Right kidney (tissue), 1 donor: ENCODE measurements around the gene NHERF1.

Source experiments
- DNase-seq: peaks from one replicate; pipeline ENCODE4 v3.0.0-alpha.2; 2016

NHERF1 gene

DNA sequence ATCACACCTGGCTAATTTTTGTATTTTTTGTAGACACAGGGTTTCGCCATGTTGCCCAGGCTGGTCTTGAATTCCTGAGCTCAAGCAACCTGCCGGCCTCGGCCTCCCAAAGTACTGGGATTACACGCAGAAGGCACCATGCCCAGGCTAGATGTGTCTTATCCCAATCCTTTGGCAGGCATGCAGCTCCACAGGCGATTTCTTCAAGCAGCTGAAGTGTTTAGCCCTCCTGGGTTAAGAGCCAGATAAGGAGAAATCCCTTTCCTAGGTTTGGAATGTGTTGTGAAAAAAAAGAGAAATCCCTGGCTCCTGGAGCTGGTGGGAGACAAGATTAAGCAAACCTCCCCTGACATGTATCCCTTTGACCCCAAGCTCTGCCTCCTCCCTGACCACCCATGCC, 2.1 kb upstream of the NHERF1 start:
- no peak for DNase-seq

DNA sequence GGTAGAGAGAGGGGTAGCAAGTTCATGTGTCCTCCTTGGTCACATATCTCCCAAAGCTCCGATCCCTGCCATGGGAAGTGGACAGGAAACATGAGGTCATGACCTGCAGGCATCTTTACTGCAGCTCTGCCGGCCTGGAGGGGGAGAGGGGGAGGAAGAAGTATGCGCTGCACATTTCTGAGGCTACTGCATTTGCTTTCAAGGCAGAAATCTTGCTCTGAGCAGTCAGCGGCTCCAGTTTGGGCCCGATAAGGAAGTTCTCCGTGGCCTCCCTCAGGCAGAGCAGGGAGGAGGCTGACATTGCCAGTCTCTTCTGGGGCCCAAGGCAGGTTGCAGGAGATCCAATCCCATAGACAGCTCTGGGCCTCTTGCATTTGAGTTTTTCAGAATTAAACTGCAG, 1.5 kb upstream of the NHERF1 start:
- DNase-seq: no peak

DNA sequence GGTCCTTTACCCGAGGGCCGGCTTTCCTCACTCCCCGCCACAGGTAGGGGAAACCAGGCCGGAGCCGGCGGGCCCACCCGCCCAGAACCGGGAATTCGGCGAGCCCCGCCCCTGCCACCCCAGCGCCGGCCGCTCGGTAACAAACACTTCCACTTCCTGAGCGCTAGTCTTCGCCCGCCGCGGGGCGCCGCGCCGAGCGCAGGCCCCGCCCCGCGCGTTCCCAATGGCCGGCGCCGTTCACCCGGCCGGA, 224 bp upstream of the NHERF1 start:
- DNase-seq: no peak

DNA sequence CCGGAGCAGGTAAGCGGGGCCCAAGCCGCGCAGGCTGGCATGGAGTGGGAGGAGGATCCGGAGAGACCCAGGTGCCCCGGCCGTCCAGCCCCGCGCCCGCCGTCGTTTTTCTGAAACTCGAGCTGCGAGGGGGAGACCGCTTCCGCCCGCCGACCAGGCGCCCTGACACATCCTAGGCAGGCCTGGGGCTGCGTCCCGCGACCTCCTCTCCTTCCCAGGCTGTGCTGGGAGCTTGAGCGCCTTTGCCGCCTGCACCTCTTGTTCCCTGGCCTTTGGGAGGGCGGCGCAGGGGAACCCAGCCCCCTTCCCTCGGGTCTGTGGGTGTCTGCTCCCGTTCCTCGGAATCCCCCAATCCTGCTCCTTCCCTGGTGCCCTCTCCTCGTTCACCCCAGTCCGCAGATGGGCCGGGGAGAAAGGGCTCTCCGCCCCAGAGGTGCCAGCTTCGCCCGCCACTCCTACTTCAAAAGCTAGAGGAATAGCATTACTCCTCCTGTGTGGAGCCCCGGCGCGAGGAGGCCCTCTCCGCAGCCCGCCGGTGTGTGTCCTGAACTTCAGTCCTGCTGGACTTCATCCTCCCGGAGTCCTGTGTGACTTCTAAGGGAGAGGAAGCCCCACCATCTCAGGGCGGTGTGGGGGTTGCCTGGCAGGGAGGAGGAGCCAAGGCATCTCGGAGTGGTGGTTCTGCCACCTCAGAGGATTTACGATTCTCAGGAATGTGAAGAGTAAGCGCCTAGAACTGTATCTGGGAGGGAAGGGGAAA, 1.0 kb downstream of the NHERF1 start:
- DNase-seq: peak; percentile 74

DNA sequence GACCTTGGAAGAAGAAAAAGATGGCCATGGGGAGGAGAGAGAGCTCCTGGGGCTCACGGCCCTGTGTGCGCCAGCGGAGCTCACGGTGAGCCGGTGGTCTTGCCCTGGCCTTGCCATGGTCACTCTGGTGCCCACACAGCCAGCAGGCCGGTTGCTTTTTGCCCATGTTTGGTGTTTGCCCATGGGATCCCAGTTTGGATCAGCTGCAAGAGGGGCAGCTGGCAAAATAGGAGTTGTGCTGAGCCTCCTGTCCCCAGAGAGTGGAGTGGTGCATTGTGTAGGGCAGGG, 1.6 kb downstream of the NHERF1 start:
- no peak for DNase-seq

DNA sequence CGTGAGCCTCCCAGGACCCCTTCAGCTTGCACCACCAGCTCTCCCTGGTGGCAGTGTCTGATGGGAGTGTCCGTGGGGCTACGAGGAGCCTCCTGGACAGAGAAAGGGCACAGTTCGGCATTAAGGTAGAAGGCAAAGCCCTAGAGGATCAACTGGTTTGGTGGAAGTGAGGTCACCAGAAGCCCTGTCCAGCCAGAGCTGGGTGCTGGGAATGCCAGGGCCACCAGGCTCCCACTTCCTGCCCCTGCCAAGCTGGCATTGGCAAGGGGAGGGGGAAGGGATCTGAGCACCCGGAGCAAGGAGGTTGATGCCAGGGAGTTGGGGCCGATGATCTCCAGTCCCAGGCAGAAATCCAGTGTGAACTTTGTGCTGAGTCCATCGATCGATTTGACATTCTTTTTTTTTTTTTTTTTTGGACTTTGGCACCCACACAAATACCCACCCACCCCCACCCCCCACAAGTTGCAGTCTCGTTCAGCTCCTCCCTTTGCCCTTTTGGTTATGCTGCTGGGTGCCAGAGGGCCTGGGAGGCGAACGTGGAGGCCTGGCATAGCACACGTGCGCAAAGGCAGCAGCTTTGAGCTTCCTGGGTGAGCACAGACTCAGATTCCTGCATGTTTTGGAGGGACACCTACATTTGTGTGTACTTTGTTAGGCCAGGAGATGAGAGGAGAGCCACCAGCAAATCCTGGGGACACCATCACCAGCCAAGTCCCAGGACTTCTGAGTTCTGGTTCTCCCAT, 2.1 kb downstream of the NHERF1 start:
- no peak for DNase-seq

DNA sequence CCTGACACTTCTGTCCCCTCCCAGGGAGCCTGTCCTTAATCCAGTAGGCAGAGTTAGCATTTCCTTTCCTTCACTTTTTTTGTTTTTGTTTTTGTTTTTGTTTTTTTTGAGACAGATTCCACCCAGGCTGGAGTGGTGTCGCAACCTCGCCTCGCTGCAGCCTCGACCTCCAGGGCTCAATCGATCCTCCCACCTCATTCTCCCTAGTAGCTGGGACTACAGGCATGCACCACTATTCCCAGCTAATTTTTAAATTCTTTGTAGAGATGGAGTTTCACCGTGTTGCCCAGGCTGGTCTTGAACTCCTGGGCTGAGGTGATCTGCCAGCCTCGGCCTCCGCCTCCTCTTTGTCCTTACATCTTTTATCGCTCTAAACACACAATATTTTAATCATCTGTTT, 4.0 kb downstream of the NHERF1 start:
- no peak for DNase-seq

DNA sequence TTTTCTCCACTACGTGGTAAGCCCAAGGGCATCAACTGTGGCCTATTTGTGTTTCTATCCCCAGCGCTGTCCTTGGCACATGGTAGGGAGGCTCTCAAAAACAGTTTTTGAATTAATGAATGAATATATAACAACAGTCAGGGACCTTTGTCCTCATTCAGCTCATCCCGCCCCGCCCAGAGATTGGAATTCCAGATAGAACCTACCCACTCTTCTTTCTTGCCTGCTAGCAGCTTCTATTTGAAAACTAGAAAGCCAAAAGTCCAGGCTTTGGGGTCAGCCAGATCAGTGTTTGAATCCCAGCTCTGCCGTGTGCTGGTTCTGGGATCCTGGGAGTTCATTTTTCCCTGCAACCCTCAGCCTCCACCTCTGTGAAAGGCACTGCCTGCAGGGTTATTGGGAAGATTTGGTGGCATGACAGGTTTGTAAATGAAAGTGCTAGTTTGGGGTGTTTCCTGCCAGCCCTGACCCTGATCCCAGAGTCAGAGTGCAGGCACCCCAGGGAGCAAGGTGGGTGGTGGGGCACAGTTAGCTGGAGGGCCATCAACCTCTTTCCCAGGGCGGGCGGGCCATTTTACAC, 4.5 kb downstream of the NHERF1 start:
- no peak for DNase-seq

DNA sequence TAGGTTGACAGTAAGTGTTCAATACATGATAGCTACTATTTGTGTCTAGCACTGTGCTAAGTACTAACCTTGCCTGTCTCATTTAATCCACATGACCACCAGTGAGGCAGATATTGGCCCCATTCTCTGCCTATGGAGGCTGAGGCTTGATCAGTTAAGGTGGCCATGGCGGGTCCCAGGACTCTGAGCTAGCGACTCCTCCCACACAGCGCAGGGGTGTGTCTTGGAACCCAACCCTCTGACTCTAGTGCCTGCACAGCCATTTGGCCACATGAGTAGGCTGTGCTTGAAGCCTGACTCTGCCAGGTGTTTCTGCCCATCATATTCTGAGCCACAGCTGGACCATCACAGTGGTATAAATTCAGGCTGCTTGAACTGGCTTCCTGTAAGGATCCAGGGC, 6.4 kb downstream of the NHERF1 start:
- DNase-seq: no peak

DNA sequence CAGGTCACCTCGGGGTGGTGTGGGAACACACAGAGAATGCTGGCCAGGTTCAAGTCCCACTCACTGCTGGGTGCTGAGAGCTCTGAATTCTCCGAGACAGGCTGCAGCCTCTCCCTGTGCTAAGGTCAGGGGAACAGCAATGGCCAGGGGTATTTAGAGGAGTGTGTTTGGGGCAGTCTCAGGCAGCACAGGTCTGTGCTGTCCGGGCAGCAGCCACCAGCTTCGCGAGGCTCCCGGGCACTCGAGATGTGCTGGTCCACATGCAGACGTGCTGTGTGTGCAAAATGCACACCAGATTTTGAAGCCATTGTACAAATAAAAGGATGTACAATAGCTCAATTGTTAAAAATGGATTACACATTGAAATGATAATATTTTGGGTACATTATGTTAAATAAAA, 7.1 kb downstream of the NHERF1 start:
- no peak for DNase-seq

DNA sequence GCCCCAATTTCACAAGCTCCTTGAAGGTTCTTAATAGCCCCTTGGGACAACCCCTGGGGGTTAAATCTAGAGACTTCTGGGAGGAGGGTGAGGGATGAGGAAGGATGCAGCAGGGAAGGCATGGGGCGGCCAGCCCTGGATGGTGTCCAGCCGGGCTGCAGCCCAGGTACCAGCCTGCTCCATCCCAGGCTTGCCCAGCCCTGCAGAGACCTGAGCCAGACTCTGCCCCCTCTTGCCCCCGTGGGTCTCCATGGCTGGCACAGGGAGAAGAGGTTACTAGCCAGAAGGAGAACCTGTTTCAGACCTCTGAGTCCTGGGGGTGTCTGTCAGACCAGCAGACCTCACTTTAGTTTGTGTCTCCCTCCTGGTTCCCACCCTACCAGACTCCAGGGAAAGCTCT, 8.5 kb downstream of the NHERF1 start:
- DNase-seq: no peak

DNA sequence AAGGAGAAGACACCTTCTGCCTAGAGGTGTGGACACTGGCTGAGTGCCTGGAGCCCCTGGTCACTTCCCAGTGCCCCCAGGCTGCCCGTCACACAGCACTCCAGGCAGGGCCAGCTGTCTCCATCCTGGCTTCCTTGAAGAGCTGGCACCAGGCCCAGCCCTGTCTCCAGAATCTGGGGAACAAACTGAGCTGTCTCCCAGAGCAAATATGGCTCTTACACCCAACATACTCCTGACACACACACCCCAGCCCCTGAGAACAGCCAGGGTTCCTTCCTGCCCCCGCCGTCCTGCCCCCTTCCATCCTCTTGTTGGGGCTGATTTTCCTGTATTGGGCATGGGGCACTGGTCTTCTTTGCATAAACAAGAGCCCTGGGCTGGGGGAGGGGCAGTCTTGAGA, 9.1 kb downstream of the NHERF1 start:
- no peak for DNase-seq

DNA sequence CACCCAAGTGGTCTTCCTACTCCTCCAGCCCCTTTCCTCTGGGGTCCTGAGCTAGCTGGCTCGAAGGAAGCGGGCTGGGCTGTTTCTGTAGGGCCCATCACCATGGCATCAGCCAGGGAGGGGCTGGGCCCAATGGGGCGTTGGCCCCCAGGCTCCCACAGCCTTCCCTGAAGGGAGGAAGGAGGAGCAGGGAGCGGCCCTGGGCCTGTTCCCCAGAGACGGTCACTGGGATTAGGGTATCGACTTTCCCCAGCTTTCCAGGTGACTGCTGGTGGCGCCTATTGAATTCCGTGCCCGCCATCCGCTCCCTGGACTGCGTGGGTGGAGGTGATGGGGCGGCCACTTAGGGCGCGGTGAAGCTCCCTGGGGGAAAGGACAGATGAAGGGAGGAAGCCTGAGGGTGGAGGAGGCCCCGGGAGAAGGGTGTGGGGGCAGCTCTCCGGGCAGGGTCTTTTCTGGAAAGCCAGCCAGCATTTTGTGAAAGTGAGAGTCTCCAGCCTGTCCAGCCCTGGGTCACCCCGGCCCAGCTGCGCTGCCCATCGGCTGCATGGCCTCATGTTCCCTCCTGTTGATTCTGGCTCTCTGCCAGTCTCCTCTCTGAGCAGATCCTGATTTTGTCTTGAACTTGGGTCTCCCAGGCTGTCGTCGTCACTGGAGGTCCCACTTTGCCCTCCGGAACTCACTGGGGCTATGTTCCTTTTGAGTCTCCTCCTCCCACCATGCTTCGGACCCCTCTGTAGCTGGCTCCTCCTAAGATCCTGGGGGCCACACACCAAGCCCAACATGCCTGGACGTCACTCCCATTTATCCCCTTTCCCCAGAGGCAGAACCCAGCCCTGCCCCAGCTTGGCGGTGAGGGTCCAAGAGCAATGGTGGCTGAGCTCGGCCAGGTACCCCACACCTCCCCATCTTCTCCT, 9.8 kb downstream of the NHERF1 start:
- DNase-seq: peak; percentile 70

DNA sequence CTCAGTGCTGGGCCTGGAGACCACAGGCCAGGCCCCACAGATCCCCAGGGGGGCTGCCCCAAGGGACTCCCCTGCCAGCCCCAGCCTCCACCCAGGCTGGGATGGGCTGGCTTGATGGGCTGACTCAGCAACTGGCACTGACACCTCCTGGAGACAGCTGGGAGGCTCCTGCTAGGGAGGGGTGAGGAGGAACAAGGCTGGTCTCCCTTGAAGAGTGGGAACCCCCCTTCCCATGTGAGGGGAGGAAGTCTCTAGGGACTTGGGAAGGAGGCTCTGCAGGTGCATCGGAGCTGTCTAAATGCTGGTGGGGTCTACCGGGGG, 10.4 kb downstream of the NHERF1 start:
- DNase-seq: no peak

DNA sequence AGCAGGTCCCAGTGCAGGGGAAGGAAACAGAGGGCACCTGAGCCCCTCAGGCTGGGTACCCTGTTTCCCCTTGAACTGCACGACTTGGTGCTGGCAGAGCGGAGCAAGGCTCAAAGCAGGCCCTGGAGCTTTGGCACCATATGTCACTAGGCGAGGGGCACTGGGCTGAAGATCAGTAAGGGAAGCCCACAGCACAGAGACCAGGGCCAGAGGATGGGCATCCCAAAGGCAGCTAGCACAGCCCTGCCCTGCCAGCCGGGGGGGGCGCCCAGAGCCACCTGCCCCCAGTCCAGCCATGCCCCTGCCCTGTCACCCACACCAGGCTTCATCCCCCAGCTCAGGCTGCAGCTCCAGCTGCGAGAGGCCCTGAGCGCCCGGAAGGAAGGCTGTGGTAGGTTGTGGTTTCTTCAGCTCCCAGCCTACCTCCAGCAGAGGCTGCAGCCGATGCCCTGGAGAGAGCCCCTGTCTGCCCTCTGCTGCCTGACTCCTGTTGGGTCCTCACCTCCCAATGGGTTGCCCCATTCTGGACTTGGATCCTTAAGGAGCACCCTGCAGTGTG, 10.9 kb downstream of the NHERF1 start:
- DNase-seq: no peak

DNA sequence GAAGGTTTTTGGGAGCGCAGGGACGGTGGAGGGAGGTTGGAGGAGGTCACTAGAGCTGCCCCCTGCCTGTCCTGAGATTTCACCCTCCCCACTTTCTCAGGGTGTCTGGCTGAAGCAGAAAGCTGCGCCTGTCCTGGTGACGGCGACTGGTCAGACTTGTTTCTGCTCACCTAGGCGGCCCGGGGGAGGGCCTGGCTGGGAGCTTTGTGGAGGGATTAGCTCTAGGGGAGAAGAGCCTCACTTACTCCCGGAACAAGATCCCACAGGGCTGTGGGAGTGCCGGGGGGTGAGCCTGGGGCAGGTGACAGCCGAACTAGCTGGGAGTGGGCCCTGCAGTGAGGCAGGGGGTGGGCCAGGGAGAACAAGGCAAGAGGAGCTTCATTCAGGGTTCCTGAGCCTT, 11.5 kb downstream of the NHERF1 start:
- no peak for DNase-seq

DNA sequence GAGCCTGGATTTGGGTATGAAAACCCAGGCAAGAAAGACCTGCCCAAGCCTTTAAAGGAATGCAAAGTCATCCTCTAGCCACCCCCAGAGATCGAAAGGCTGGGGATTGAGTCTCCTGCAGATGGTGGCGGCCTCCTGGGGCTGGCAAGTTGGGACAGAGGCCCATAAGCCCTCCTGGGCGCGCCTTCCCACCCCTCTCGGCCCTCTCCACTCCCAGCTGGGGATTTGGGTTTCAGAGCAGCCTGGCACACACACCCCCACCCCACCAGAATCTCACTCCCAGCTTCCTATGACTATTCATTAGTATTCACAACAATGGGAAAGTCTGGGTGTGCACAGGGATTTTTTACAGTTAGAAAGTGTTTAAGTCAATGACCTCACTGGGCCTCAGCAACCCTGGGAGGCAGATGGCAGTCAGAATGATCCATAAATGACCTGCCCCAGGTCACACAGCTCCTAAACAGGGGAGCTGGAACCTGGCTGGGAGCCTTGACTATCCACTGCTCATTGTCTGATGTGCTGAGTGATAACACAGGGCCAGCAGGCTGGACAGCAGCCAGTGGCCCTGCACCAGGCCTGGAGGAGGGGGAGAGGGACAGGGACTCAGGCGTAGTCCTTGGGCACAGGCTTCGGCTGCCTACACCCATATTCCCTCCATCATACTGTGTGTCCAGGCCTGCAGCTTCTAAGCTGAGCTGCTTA, 12.1 kb downstream of the NHERF1 start:
- DNase-seq: no peak

DNA sequence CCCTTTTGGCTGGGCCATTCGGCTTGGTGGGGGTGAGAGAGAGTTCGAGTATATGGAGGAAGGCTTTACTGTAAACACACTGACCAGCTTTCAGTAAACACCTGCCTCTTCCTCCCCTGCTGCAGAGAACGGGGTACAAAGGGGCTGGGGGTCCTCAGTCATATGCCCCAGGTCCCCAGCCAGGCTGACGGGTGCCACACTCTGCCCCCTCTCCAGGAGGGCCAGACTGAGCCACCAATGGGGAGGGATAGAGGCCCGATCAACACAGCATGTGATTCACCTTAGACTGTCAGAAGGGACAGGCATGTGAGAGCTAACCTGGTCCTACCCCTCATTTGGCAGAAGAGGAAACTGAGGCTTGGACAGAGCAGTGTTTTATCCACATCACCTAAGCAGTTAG, 13.0 kb downstream of the NHERF1 start:
- DNase-seq: no peak

DNA sequence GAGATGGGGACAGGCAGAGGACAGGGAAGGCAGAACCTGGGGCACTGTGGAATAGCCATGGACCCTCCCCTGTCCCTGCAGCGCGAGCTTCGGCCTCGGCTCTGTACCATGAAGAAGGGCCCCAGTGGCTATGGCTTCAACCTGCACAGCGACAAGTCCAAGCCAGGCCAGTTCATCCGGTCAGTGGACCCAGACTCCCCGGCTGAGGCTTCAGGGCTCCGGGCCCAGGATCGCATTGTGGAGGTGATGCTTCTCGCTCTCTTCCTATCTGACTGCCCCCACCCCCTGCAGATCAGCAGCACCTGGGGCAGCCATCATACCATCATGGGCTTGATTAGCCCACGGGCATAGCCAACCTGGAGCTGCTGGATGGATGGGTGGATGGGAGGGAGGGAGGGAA, 13.5 kb downstream of the NHERF1 start:
- no peak for DNase-seq

DNA sequence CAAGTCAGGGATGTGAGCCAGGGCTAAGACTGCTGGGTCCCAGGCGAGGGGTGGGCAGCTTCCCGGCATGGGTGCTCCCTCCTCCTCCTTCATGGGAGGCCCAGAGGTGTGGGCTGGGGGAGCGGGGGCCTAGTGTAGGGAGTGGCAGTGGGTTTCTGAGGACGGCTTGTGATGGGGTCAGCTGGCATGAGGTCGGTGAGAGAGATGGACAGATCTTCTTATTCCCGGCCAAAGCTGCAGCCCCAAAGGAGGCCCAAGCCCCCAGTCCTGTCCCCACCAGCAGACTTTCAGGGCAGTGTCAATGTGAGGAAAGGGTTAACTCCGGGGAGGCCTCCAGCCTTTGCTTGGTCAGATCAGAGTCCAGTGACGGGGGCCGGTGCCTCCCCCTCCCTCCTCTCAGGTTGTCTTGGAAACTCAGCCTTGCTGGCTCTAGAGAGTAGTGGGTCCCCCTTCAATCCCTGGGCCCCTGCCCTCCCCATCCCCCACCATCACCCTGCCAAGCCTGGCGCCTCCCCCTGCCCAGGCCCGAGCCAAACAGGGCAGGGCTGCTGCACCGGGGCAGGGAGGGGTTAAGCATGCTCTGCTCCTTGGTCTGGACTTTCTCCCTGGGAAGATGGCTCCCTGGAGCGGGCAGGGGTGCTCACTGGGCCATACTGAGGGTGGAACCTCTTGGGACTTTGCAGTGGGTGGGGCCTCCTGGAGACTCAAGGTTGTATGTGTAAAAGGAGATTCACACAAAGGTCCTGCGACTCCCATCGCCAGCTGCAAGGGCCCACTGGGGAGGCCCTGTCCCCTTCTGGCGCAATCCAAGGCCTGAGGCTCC, 15.3 kb downstream of the NHERF1 start:
- peak; percentile 66 for DNase-seq

DNA sequence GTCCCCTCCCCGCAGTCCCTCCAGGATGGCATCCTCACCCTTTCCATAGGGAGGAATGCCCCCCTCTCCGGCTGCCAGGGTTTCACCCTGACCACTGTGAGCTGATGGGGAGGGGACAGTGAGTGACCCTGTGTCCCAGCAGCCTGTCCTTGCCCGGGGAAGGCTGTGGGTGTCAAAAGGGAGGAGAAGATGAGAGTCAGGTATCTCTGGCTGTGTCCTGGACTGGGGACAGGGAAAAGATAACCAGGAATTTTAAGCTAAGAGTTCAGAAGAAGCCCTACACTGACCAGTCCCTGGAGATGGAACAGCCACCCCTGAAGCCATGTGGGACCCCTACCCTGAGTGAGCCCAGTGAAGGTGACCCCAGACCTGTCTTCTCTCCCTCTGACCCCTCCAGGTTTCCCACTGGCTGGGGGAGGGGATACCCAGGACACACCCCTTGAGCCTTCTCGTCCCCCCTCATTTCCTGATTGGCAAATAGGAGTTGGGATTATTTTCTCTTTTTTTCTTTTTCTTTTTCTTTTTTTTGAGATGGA, 16.4 kb downstream of the NHERF1 start:
- no peak for DNase-seq
